Muscle of arm (tissue), 12 donors: Measurements from ENCODE around the gene RBM22. TPM values are rescaled to one million over a fixed set of nuclear protein-coding genes. Genes with fewer than 3 reads are reported as not detected.

Experiments
- DNase-seq: peaks from one replicate; pipeline ENCODE4 v3.0.0-alpha.2; 2013
- polyA plus RNA-seq, 12 donors: library from polyadenylated mRNA; unstranded; fragments of 120-200 nt; gene quantifications; one replicate each; pipeline ENCODE4 v1.2.1, GENCODE V29; 2013; ENCODE audit not compliant: insufficient read length in 12 of 12

The RBM22 gene
- polyA plus RNA-seq, 12 donors, result 40.9 to 61.4 (median 46.7) TPM; not detected in 1

DNA sequence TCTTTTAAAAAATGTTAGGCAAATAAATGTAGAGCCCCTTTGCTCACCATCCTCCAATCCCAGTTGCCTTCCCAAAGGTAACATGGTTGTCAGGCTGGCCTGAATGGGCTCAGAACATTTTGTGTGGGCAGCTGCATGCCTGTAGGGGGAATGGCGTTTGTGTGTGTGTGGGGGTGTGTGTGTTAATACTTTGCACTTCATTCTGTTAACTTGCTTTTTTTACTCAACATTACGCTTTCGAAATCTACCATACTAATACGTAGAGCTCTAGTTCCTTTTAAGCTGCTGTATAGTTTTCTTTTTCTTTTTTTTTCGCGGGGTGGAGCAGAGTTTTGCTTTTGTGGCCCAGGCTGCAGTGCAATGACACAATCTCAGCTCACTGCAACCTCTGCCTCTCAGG, 25.8 kb downstream of the RBM22 start:
- DNase-seq, result no peak

GRCh38 chr5:150674341-150674821, 26.5 kb downstream of the RBM22 start:
- DNase-seq, result peak; percentile 88

GRCh38 chr5:150672884-150673275, 28.0 kb downstream of the RBM22 start:
- no peak for DNase-seq

- DNase-seq, result no peak
Measured at GRCh38 chr5:150672237-150672883, 28.5 kb downstream of the RBM22 start.

GRCh38 chr5:150671509-150672236, 29.2 kb downstream of the RBM22 start:
- no peak for DNase-seq

DNA sequence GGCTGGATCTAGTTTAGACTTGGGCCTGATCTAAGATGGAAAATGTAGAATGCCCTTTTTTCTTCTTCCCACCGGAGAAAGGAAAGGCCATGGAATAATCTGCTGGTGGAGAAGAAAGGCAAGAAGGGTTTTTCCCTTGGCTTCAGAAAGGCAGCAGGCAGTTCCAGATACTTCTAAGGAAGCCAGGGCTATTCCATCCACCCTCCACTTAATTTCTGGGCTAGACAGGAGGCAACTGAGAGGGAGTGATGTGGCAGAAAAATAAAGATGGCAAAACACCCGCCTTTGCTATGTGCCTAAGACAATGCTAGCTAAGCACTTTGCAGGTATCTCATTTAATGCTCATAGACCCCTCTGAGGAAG, 29.9 kb downstream of the RBM22 start:
- DNase-seq, result no peak

DNA sequence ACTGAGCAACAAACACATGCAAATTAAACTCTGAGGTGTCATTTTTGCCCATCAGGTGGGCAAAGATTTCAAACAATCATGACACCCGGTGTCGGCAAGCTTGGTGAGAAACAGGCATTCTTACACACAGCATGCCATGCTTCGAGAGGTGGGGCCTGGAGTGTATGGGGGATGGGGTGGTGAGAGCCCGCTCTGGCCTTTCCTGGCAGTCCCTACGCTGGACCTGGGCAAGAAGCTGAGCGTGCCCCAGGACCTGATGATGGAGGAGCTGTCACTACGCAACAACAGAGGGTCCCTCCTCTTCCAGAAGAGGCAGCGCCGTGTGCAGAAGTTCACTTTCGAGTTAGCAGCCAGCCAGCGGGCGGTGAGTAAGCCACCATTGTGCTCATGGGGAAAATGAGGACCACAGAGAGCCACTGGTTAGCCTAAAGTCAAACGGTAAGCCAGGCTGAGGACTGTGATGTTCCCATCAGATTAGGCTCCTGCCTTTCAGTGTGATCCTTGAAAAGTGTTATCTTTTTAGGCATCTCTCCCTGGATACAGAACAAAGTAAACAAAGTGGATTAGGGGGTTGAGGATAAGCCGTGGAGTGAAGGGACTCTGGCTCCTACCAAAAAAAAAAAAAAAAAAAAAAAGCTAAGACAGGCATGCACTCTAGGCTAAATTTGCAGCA, 30.5 kb downstream of the RBM22 start:
- DNase-seq, result no peak

GRCh38 chr5:150665044-150665443, 35.8 kb downstream of the RBM22 start:
- no peak for DNase-seq

DNA sequence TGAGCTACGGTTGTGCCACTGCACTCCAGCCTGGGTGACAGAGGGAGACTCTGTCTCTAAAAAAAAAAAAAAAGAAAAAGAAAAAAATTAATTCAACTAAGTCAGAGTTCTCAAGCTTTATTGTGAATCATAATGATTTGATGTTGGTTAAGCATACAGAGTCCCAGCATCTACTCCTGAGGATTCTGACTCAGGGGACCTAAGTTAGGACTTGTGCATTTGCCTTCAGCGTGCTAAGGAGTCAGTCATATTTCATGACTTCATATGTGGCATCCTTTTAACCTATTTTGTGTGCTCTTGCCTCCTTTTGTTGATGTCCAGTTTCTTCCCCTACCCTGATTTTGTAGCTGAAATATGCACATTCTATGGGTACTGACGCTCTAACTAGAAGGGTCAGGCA, 36.9 kb downstream of the RBM22 start:
- DNase-seq, result no peak

- DNase-seq, result no peak
Measured at GRCh38 chr5:150662731-150663516, 37.9 kb downstream of the RBM22 start.

GRCh38 chr5:150661821-150662596, 38.9 kb downstream of the RBM22 start:
- DNase-seq, result no peak

DNA sequence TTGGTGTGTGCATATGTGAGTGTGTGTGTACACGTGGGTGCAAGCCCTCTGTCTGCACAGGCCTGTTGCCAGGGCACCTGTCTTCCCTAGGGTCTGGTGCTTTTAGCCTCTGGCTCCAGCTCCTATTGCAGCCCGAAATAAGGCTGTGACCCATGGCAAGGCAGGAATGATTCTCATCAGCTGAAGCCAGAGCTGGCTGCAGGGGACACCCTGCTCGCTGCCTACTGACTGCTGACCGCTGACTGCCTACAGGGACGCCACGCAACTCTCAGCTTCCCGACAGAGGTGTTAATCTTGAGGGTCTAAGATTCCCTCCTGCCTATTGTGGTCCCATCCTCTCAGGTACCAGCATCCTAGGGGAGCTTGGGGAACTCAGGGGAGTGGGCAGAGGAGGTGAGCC, 39.8 kb downstream of the RBM22 start, which contains the start of gene MYOZ3:
Gene MYOZ3, plus strand, starts transcription at position 166 of the 400 bp plus-strand sequence. CDS start 1,691 bp downstream, outside the sequence.
- DNase-seq, result no peak

- DNase-seq, result no peak
Measured at GRCh38 chr5:150660108-150660831, 40.6 kb downstream of the RBM22 start.

GRCh38 chr5:150659360-150660107, 41.3 kb downstream of the RBM22 start:
- DNase-seq, result no peak

- no peak for DNase-seq
Measured at GRCh38 chr5:150658699-150659265, 42.1 kb downstream of the RBM22 start.

DNA sequence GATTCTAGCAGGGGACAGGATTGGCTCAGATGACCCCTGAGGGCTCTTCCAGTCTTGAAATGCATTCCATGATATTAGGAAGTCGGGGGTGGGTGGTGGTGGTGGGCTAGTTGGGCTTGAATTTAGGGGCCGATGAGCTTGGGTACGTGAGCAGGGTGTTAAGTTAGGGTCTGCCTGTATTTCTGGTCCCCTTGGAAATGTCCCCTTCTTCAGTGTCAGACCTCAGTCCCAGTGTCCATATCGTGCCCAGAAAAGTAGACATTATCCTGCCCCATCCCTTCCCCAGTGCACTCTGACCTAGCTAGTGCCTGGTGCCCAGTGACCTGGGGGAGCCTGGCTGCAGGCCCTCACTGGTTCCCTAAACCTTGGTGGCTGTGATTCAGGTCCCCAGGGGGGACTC, 42.7 kb downstream of the RBM22 start:
- DNase-seq, result no peak

DNA sequence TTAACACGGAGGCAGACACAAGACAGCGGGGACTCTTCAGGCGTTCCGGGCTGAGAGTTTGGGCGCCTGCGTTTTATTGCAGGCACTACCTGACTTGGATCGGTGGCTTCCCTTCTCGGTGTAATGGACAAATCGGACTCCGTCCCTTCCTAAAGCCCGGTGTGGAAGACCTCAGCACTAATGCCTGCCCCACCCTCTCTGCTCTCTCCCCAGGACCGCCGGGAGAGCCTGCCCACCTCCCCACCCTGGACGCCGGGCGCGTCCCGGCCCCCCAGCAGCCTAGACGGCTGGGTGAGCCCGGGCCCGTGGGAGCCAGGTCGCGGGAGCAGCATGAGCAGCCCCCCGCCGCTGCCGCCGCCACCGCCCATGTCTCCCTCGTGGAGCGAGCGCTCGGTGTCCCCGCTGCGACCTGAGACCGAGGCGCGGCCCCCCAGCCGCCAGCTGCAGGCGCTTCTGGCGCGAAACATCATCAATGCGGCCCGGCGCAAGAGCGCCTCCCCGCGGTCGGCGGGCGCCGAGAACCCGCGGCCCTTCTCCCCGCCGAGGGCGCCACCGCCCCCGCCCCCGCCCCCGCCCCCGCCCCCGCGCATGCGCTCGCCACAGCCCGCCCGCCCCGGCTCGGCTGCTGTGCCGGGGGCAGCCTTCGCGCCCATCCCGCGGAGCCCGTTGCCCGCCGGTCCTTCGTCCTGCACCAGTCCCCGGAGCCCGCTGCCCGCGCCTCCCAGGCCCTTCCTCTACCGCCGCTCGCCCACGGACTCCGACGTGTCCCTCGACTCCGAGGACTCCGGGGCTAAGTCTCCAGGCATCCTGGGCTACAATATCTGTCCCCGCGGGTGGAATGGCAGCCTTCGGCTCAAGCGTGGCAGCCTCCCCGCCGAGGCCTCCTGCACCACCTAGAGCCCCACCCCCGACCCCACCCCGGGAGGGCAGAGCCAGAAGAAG, 44.4 kb downstream of the RBM22 start:
- peak; percentile 87 for DNase-seq

DNA sequence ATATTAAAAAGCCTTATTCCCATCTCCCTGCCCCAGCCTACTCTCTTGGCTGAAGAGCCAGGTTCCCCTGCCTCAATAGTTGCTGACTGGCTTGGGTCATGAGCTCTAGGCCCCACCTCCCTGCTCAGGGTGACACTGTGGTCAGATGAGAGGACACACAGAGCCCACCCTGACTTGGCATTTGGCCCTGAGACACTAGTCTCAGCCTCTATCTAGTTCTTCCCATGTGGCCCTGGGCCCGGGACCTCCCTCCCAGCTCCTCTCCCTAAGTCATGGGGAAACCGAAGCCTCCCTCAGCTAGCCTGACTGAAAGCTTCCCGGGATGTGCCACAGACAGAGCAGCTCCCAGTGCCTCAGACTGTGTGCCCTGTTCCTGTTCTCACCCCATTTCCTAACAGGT, 45.6 kb downstream of the RBM22 start:
- DNase-seq, result no peak
